NCI-H146 (cell line): ENCODE data around the gene RWDD4.

Source experiments
- DNase-seq: peaks from one replicate; lab custom pipeline; 2025; lab: John Stamatoyannopoulos, UW

Gene RWDD4

DNA sequence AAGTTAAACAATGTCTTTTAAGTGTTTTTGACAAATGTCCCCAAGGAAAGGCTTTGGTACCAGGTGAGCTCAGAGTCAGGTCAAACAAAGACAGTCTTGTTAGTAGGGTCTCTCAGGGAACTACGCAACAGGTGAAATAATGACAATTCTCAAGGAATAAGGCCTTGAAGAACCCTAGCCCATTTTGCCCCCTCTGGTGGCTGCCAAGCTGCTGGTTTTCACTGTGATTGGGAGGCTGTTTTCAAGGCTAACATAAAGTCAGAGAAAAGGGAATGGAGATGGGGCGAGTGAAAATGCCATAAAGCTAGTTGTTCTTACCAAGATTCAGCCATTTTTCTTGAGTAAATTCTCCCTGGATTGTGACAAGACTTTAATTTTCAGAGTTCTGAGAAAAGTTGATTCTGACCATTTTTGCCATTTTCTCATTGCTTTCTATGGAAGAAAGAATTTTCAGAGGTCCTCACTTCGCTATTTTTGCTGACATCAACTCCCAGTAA lies 58.7 kb downstream of the RWDD4 start:
- DNase-seq, result no peak

- no peak for DNase-seq
Observed at GRCh38 chr4:183599690-183600089, 59.3 kb downstream of the RWDD4 start.

DNA sequence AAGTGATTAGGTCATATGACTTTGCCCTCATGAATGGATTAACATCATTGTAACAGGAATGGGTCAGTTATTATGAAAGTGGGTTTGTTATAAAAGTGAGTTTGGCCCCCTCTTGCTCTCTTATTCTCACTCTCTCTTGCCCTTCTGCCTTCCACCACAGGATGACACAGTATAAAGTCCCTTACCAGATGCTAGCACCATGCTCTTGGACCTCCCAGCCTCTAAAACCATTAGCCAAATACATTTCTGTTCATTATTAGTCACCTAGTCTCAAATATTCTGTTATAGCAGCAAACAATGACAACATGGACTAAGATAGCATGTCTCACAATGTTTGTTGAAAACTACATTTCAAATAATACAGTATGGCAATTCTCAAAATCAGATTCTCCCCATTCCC lies 59.7 kb downstream of the RWDD4 start:
- DNase-seq, result no peak

- DNase-seq, result peak; percentile 14
Observed at GRCh38 chr4:183596067-183596757, 62.8 kb downstream of the RWDD4 start.

DNA sequence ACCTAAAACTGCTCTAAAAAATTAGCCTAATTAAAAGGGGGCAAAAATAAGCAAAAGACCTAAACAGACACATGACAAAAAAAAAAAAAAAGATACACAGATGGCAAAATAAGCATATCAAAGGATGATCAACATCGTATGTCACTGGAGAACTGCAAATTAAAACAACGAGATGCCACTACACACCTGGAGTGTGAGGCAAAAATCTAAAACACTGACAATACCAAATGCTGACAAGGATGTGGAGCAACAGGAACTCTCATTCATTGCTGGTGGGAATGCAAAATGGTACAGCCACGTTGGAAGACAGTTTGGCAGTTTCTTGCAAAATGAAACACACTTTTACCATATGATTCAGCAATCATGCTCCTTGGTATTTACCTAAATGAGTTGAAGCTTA lies 64.2 kb downstream of the RWDD4 start:
- DNase-seq, result no peak

GRCh38 chr4:183591301-183591700 lies 67.7 kb downstream of the RWDD4 start:
- DNase-seq, result no peak
